ENCODE results near the gene SGO2.

The SGO2 gene

GRCh38 chr2:200525882-200526651 lies at the start of gene SGO2:
SGO2 (plus strand) TSS chr2:200526207; CDS start chr2:200532976, 6,769 bp downstream.
- in situ Hi-C loops (cut with MboI; ENCODE audit: low sequenced_read_pairs), result no loop called here

- in situ Hi-C loops (cut with MboI; ENCODE audit: low sequenced_read_pairs), result loop anchor here (10.0 kb wide), 1 partner anchor 502 kb away; no protein-coding TSS in a partner anchor
Measured at GRCh38 chr2:200476836-200477235, 49.2 kb upstream of the SGO2 start.

GRCh38 chr2:200477667-200478131 lies 48.3 kb upstream of the SGO2 start:
- in situ Hi-C loops (cut with MboI; ENCODE audit: low sequenced_read_pairs), result loop anchor here (10.0 kb wide), 1 partner anchor 503 kb away; no protein-coding TSS in a partner anchor

GRCh38 chr2:200479692-200480265 lies 46.2 kb upstream of the SGO2 start:
- in situ Hi-C loops (cut with MboI; ENCODE audit: low sequenced_read_pairs), result loop anchor here (10.0 kb wide), 1 partner anchor 505 kb away; no protein-coding TSS in a partner anchor

- in situ Hi-C loops (cut with MboI; ENCODE audit: low sequenced_read_pairs), result no loop called here
Measured at GRCh38 chr2:200482194-200482593, 43.8 kb upstream of the SGO2 start.

GRCh38 chr2:200483729-200484198 lies 42.2 kb upstream of the SGO2 start:
- in situ Hi-C loops (cut with MboI; ENCODE audit: low sequenced_read_pairs), result no loop called here

GRCh38 chr2:200484934-200485333 lies 41.1 kb upstream of the SGO2 start:
- in situ Hi-C loops (cut with MboI; ENCODE audit: low sequenced_read_pairs), result no loop called here

GRCh38 chr2:200486529-200486928 lies 39.5 kb upstream of the SGO2 start:
- in situ Hi-C loops (cut with MboI; ENCODE audit: low sequenced_read_pairs), result no loop called here

GRCh38 chr2:200488169-200488568 lies 37.8 kb upstream of the SGO2 start:
- in situ Hi-C loops (cut with MboI; ENCODE audit: low sequenced_read_pairs), result no loop called here

- in situ Hi-C loops (cut with MboI; ENCODE audit: low sequenced_read_pairs), result no loop called here
Measured at GRCh38 chr2:200490001-200490400, 36.0 kb upstream of the SGO2 start.

- in situ Hi-C loops (cut with MboI; ENCODE audit: low sequenced_read_pairs), result no loop called here
Measured at GRCh38 chr2:200492656-200493055, 33.4 kb upstream of the SGO2 start.

GRCh38 chr2:200494048-200494447 lies 32.0 kb upstream of the SGO2 start:
- in situ Hi-C loops (cut with MboI; ENCODE audit: low sequenced_read_pairs), result no loop called here

GRCh38 chr2:200496696-200497095 lies 29.3 kb upstream of the SGO2 start:
- in situ Hi-C loops (cut with MboI; ENCODE audit: low sequenced_read_pairs), result no loop called here

- in situ Hi-C loops (cut with MboI; ENCODE audit: low sequenced_read_pairs), result no loop called here
Measured at GRCh38 chr2:200498402-200499162, 27.4 kb upstream of the SGO2 start.

- in situ Hi-C loops (cut with MboI; ENCODE audit: low sequenced_read_pairs), result no loop called here
Measured at GRCh38 chr2:200502196-200502595, 23.8 kb upstream of the SGO2 start.

GRCh38 chr2:200506679-200507078 lies 19.3 kb upstream of the SGO2 start:
- in situ Hi-C loops (cut with MboI; ENCODE audit: low sequenced_read_pairs), result no loop called here

- in situ Hi-C loops (cut with MboI; ENCODE audit: low sequenced_read_pairs), result no loop called here
Measured at GRCh38 chr2:200507179-200507578, 18.8 kb upstream of the SGO2 start.

- in situ Hi-C loops (cut with MboI; ENCODE audit: low sequenced_read_pairs), result no loop called here
Measured at GRCh38 chr2:200509235-200509611, 16.8 kb upstream of the SGO2 start.

GRCh38 chr2:200509612-200510433 lies 16.2 kb upstream of the SGO2 start, which contains the start of gene KCTD18:
KCTD18 (minus strand) TSS chr2:200510068; CDS start chr2:200507016, 3,052 bp downstream.
- in situ Hi-C loops (cut with MboI; ENCODE audit: low sequenced_read_pairs), result no loop called here

GRCh38 chr2:200515155-200515554 lies 10.9 kb upstream of the SGO2 start:
- in situ Hi-C loops (cut with MboI; ENCODE audit: low sequenced_read_pairs), result no loop called here
